Retinal pigment epithelial cell (primary cell): Measurements from ENCODE around the gene TMSB4X.

Experiments
- DNase-seq: peaks from one replicate; pipeline ENCODE4 v3.0.0-alpha.2; 2010; ENCODE audit warnings: low read depth
- H3K4me3 ChIP-seq: 2 replicates; pipeline ENCODE4 v1.5.1; 2011; ENCODE audit warnings: mild to moderate bottlenecking, low read length, control low read depth, moderate library complexity
- CTCF ChIP-seq: conservative IDR thresholded peaks from 2 replicates; pipeline ENCODE4 v1.5.1; 2011; ENCODE audit warnings: low read depth, low read length, control low read depth, inconsistent platforms

TMSB4X gene

GRCh38 chrX:12965131-12965940 lies 9.6 kb upstream of the TMSB4X start:
- H3K4me3 ChIP-seq: no peak overlapping the region
- DNase-seq: no peak
- TF ChIP-seq CTCF: no peak

- no peak overlapping the region for H3K4me3 ChIP-seq
- no peak for DNase-seq
- TF ChIP-seq CTCF: no peak
Observed at GRCh38 chrX:12966151-12966550, 8.8 kb upstream of the TMSB4X start.

DNA sequence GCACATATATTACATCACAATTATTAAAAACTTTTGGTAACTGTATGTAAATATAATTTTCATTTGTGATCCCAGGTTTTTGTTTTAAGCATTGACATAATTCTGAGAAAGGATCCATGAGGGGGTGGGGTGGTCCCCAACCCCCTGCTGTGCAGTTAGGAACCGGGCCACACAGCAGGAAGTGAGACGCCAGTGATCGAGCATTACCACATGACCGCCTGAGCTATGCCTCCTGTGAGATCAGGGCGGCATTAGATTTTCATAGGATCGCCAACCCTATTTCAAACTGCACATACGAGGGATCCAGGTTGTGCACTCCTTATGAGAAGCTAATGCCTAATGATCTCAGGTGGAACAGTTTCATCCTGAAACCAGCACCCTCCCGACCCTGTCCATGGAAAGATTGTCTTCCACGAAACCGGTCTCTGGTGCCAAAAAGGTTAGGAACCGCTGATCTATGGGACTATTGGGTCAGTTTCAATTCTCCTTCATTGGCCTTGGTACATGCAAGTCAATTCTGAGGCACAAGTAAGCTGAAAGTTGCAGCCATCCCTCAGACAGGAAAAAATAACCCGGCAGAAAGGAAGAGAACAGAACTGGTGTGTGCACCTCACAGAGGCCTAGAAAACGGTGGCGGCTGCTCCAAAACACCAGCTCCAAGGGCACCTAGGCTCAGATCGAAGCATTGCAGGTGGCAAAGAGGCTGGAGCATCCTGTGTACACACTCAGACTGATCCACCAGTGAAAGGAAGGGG lies 7.0 kb upstream of the TMSB4X start:
- no peak for DNase-seq
- no peak for TF ChIP-seq CTCF

DNA sequence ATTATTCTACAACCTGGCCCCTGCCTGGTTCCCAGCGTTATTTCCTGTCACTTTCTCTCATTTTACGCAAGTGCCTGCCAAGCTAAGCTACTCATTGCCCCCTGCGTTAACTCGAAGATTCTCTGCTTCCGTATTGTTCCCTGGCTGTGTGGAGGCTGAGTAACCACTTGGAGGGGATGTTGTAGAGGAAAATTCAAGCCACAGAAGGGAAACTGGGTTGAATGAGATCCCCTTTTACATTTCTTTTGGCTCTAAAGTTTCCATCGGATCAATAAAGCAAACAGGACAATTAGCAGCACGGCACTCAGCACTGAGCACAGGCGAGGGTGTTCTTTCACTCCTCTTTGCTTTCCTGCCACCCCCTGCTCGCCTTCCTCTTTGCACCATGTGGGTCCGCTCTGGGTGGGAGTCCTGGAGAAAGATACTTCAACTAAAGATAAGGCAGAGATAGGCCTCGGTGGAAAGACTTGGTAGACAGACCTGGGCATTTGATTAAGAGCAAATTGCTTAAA lies 4.2 kb upstream of the TMSB4X start:
- H3K4me3 ChIP-seq: no peak overlapping the region
- DNase-seq: no peak
- TF ChIP-seq CTCF: peak; percentile 49

More for the DNA sequence above, 7.0 kb upstream of the TMSB4X start:
- no peak overlapping the region for H3K4me3 ChIP-seq

DNA sequence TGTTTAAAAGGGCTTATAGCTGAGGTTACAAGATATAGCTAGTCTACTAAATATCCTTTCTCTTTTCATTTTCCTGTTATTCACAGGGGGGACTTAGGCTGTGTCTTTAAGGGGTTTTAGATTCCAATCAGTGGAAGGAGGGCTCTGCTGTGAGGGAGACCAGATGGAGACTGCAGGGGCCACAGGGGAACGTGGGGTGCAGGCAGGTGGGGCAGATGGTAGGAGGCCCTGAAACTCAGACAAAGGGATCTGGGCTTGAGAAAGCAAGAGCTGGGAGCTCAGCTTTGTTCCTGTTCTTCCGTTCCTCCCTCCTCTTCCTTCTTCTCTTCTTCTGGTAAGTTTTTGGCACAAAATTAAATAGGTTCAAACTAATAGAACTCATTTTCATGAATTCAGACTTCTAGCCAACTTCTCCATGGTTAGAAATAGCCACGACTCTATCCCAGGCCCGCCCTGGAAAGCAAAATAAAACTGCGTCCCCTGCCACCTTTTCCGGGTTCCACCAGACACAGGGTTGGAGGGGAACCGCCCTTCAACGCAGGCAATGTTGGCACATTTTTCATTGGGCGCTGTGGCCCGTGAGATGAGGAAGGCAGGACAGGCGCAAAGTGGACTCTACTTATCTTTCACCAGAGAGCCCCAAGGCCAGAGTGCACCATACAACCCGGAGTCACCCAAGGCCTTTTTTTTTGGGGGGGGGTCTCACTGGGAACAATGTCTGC lies 3.5 kb upstream of the TMSB4X start:
- TF ChIP-seq CTCF: no peak
- no peak overlapping the region for H3K4me3 ChIP-seq
- DNase-seq: no peak

DNA sequence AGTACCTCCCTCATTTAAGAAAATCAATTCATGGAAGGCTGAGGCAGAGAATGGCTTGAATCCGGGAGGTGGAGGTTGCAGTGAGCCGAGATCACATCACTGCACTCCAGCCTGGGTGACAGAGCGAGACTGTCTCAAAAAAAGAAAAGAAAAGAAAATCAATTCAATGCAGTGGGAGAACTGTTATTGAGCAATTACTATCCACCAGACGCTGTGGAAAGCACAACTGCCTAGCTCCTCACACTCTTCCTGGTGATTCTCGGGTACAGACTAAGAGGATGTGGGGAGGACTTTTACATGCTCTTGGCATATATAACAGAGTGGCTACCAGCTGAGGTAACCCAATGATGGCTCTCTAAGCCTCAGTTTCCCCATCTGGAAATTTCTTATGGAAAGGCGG lies 2.7 kb upstream of the TMSB4X start:
- no peak for DNase-seq
- no peak for TF ChIP-seq CTCF
- no peak overlapping the region for H3K4me3 ChIP-seq
